ENCODE results near the gene ROGDI.
"Not testable (repeated sequence)": the region's sequence is repeated elsewhere in the genome, so short reads cannot be mapped to it uniquely, and the experiment has no call there.

ROGDI gene

GRCh38 chr16:4790261-4790660 is 12.2 kb downstream of the ROGDI start:
- no peak for DNase-seq (ENCODE audit: low spot score)

- DNase-seq (ENCODE audit: low spot score), result no peak
Measured at GRCh38 chr16:4788910-4789309, 13.5 kb downstream of the ROGDI start.

DNA sequence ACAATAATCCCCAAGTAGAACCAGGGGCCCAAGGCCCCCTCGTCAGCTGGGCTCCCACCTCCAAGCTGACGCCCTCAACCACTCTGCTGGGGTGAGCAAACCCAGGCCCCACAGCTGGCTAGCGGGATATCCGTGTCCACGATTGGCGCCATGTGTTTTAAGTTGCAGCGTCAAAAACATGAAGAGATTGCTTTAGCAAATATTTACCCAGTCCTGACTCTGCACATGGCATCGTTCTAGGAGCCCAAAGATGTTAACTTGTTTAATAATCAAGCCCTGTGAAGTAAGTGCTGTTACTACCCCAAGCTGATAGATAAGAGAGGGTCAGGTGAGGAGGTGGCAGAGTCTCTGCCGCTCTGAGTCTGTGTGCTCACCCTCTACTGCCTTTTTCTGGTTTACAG is 13.9 kb downstream of the ROGDI start:
- no peak for DNase-seq (ENCODE audit: low spot score)

DNA sequence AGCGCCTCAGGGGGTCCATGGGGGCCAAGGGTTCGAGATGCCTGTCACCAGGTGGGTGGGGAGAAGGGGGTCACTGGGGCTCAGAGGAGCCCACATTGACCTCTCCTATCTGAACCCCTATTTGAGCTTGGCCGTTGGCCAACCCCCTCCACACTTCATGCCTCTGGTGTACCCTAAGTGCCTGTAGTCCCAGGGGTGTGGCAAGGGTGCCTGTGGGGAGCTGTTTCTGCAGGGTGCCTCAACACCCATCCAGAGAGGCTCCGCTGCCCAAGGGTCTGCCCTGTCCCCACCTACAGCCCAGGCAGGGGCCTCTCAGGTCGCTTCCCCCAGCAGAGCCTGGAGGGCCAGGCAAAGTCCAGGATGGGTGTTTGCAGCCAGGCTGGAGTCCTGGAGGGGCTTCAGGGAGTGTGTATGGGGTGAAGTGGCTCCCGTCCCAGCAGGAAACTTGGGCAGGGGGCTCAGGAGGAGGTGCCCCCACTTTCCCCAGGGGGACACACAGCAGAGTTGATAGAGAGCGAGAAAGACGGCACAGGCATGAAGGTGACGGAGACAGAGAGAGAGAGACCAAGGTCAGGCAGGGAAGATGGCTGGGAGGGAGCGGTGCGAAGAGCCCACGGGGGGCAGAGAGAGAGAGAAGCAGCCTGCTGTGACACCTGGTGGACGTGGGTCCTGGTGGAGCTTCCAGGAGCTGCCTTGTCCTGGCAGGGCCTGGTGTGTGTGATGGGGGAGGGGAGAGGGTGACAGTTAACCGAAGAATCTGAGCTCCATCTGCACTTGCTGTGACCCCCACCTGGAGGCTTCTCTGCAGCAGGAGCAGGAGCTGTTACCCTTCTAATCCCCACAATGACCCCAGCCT is 14.6 kb downstream of the ROGDI start, which contains the start of gene SEPTIN12:
Gene SEPTIN12, minus strand, starts transcription at position 719 of the 856 bp plus-strand sequence. Its CDS starts 700 bp downstream, at position 19.
- no peak for DNase-seq (ENCODE audit: low spot score)

DNA sequence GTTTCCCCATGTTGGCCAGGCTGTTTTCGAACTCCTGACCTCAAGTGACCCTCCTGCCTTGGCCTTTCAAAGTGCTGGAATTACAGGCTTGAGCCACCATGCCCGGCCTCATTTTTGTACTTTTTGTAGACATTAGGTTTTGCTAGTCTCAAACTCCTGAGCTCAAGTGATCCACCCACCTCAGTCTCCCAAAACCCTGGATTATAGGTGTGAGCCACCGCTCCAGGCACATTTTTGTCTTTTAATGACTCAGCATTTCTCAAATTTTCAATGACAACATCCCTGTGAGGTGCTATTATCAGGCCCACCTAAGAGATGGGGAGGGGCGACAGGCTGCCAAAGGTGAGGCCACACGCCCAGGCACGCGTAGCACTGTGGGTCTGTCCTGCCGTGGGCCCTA is 15.4 kb downstream of the ROGDI start:
- no peak for DNase-seq (ENCODE audit: low spot score)

GRCh38 chr16:4785758-4786433 is 16.5 kb downstream of the ROGDI start:
- no peak for DNase-seq (ENCODE audit: low spot score)

DNA sequence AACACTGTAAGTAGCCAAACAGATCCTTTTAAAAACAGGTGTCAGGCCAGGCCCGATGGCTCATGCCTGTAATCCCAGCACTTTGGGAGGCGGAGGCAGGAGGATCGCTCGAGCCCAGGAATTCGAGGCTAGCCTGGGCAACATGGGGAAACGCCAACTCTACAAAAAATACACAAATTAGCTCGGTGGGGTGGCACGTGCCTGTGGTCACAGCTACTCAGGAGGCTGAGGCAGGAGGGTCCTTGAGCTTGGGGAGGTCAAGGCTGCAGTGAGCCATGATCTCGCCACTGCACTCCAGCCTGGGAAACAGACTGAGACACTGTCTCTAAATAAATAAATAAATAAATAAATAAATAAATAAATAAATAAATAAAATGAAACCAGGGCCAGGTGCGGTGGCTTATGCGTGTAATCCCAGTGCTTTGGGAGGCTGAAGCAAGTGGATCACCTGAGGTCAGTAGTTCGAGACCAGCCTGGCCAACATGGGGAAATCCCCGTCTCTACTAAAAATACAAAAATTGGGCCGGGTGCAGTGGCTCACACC is 17.9 kb downstream of the ROGDI start:
- not testable (repeated sequence) for DNase-seq (ENCODE audit: low spot score)

DNA sequence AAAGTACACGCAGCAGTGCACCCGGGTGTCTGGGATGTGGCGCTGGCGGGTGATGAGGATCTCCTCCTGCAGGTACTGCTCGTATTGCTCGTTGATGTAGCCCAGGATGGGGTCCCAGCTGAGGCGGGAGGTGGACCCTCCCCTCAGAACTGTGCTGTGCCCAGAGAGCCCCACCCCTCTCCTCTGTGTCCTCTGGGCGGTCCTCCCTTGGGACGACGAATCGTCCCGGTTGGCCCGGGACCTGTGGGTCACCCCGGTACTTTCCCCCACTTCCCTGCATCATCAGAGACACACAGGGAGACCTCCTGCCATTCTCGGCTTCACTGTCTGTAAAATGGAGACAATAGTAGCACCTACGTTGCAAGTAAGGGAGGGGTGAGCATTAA is 18.5 kb downstream of the ROGDI start:
- no peak for DNase-seq (ENCODE audit: low spot score)

DNA sequence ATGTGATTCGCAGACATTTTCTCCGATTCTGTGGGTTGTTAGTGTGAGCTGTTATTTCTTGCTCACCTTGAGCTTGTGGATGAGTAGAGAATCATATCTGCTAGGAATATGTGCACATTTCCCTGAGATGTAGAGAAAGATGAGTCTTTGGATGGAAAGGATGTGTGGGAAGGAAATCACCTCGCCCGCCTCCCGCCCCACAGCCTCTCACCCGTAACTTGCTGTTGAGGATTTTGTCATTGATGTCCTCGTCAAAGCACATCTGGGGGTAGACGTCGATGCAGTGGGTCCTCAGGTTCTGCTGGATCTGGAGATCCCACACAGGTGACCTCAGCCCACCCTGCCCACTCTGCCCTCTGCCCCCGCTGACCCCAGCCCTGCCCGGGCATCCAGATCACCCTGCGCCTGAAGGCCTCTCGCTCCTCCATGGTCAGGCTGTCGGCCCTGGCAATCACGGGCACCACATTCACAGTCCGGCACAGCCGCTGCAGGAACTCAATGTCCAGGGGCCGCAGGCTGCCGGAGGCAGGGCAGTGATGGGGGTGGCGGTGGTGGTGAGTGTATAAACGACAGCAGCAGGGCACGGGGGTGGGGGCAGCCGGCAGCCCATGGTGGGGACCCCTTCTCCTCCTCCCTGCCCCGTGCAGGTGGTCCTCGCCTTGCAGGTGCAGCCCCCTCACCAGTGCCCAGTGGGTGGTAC is 19.0 kb downstream of the ROGDI start:
- no peak for DNase-seq (ENCODE audit: low spot score)

GRCh38 chr16:4780235-4780634 is 22.2 kb downstream of the ROGDI start:
- DNase-seq (ENCODE audit: low spot score), result no peak

DNA sequence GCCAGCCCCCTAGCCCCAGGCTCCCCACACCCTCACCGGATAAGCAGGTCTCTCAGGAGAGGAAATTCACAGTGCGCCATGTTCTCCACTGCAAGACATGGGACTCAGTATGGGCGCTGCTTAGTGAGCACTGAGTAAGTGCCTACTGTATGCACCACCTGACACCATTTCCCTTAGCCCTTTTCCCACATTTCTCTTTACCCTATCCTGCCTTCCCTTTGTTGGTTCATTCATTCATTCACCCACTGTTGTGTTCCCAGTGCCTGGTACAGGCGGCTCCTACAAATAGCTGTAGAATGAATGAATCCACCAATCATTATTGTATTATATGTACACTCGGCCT is 24.4 kb downstream of the ROGDI start:
- no peak for DNase-seq (ENCODE audit: low spot score)

GRCh38 chr16:4777339-4778049 is 24.9 kb downstream of the ROGDI start:
- no peak for DNase-seq (ENCODE audit: low spot score)

DNA sequence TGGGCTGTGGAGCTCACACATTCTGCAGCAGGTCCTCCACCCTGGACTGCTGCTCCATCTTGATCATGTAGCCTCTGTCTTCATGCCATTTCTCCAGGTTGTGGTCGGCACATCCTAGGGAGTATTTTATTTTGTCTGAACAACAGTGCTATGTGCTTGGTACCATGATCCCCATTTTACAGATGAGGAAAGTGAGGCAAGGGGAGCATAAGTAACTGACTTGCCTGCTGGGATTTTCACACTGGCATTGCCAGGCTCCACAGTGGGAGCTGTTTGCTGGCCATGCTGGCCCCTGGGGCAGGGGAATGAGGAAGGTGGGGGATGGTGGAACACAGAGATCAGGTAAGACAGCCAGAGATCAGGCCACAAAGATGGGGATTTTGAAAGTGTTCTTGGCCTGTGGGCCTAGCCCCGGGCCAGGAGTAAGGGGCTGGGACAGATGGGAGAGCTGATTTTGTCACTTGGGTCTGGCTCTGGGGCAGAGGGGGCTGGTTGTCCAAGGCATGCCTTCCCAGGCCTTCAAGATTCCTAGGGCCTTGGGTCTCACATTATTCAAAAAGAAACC is 26.2 kb downstream of the ROGDI start:
- DNase-seq (ENCODE audit: low spot score), result no peak

GRCh38 chr16:4775005-4775404 is 27.4 kb downstream of the ROGDI start:
- DNase-seq (ENCODE audit: low spot score), result no peak

DNA sequence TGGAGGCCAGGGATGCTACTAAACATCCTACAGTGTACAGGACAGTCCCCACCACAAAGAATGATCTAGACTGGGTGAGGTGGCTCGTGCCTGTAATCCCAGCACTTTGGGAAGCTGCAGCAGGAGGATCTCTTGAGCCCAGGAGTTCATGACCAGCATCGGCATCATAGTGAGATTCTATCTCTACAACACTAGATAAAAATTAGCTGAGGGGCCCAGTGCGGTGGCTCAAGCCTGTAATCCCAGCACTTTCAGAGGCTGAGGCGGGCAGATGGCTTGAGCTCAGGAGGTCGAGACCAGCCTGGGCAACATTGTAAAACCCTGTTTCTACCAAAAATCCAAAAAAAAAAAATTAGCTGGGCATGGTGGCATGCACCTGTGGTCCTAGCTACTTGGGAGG is 30.1 kb downstream of the ROGDI start:
- DNase-seq (ENCODE audit: low spot score), result no peak

DNA sequence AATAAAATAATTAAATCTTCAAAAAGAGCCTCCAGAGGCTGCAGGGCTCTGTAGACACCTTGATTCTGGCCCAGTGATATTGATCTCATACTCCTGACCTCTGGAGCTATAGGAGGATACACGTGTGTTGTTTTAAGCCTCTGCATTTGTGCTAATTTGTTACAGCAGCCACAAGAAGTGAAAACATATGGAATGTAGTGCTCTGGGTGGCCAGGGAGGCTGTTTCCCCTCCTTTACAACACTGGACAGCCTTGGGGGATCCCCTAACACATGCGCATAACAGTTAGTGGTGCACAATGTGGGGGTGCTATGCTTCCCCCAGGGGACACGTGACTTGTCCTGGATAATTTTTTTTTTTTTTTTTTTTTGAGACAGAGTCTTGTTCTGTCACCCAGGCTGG is 30.8 kb downstream of the ROGDI start:
- DNase-seq (ENCODE audit: low spot score), result no peak

DNA sequence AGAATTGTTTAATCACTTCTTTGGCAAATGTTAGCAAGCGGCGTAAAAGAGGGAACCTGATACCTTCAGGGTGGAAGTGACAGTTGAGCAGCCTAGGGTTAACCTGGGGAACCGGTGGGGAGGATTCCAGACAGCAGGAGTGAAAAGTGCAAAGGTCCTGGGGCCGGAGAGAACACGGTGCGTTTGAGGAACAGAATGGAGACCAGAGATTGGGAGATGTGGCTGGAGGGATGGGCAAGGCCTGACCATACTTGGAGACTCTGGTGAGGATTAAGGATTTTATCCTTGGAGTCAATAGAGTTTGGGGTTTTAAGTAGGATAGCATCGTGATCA is 33.2 kb downstream of the ROGDI start:
- DNase-seq (ENCODE audit: low spot score), result no peak

- DNase-seq (ENCODE audit: low spot score), result peak; percentile 98
Measured at GRCh38 chr16:4768549-4769305, 33.7 kb downstream of the ROGDI start.

- no peak for DNase-seq (ENCODE audit: low spot score)
Measured at GRCh38 chr16:4767872-4768548, 34.4 kb downstream of the ROGDI start.

GRCh38 chr16:4766875-4767628 is 35.4 kb downstream of the ROGDI start, which contains the start of gene ZNF500:
Gene ZNF500 (minus strand): TSS chr16:4767162. CDS start chr16:4765978, 1,184 bp downstream.
- peak; percentile 98 for DNase-seq (ENCODE audit: low spot score)

All from GM03348 (cell line).